Sciatic nerve (tissue), 2 donors: Measurements from ENCODE around the gene SOCS3. TPM values are rescaled to one million over a fixed set of nuclear protein-coding genes. Genes with fewer than 3 reads are reported as not detected.
"Not testable (repeated sequence)": the region's sequence is repeated elsewhere in the genome, so short reads cannot be mapped to it uniquely, and the experiment has no call there.

Experiments
- ATAC-seq: fragments of 200-7000 bp; cut with Tn5 transposase; one replicate; pipeline ENCODE4 v1.9.1; 2020; ENCODE audit warnings: mild to moderate bottlenecking, moderate library complexity
- DNase-seq: peaks from one replicate; pipeline ENCODE4 v3.0.0-alpha.2; 2020; ENCODE audit warnings: low spot score
- intact Hi-C: fragments of 100-400 bp; cut with DNase I; formaldehyde crosslinking; loops from one replicate; pipeline ENCODE4 v1.14.2; 2022
- total RNA-seq: library from RNA; stranded (reverse); fragmentation: NEBNext Ultra II Directional; extraction: Animal tissue kit (Norgen Biotek cat#: 25700); gene quantifications from one replicate; pipeline ENCODE4 v1.2.1, GENCODE V29; 2021
- donor health status: DM: no; HTN: no; CAD: no.
- donor health status: DM: no; HTN: no; CAD: no.

Gene SOCS3
- total RNA-seq, 1 donor from 2014 or later: 144 TPM

DNA sequence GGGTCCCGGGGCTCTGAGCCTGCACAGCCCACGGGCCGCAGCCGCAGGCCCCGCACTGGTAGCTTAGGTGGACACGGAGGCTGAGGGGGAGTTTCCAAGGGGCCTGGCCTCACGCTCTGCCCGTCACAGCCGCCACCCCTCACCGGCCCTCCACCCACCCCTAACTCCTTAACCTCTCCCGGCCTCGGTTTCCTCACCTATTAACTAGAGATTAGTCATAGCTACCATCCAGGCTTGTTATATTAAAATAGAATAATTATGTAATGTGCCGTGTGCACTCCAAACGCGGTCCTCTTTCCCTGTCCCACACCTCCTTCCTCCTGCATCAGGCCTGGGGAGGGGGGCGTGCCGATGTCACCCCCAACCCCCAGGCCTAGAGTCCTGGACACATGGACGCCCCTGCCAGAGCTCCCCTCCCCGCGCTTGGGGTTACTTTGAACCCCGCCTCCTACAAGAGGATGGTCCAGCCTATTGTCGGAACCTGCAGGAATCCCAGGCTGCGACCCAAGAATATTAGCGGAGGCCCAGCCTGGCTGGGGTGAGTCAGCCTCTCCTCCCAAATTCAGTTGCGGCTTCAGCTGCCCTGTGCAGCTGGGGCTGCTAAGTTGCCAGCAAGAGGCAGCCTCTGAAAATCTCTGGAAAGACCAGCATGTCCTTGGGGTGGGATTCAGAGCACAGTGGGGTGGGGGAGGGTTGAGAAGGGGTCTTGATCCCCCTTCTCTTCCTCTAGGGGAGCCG, 17.3 kb downstream of the SOCS3 start:
- no peak for DNase-seq
- intact Hi-C loops: no loop called here
- peak; percentile 78 for ATAC-seq

DNA sequence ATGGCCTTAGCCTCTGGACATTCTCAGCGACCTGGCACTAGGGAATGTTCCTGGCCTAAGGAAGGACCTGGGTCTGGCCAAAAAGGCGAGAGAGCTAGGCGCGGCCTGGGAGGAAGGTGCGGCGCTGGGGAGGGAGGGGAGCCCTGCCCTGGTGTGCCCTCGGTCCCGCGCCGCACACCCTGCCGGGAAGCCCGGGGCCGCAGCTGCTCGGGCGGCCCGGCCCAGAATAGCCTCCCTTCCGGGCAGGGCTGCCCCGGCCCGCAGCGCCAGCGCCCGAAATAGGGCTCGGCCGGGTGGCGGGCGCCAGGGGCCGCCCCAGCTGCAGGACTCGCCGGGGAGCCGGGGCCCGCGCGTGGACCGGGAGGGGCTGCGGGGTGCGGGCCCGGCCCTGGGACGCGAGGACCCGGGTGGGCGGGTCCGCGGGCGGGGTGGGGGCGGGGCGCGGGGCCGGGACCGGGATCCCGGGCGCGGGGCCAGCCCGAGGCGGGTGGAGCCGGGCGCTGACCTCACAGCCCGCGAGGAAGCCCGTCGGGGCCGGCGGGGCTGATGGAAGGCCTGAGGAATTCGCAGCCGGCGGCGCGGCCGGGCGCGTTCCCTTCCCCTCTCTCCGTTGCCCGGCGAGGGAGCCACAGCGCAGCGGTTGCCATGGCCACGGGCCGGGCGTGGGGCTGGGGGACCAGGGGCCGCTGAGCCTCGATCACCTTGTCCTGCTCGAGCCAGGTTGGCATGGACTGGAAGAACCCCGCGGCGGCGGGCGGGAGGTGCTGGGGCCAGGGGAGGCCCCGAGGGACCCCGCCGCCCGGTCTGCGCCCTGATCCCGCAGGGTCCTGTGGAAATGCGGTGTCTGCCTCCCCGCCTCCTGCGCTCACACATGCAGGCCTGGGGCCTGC, 18.1 kb downstream of the SOCS3 start:
- peak; percentile 87 for DNase-seq
- intact Hi-C loops: no loop called here
- ATAC-seq: peak; percentile 76

DNA sequence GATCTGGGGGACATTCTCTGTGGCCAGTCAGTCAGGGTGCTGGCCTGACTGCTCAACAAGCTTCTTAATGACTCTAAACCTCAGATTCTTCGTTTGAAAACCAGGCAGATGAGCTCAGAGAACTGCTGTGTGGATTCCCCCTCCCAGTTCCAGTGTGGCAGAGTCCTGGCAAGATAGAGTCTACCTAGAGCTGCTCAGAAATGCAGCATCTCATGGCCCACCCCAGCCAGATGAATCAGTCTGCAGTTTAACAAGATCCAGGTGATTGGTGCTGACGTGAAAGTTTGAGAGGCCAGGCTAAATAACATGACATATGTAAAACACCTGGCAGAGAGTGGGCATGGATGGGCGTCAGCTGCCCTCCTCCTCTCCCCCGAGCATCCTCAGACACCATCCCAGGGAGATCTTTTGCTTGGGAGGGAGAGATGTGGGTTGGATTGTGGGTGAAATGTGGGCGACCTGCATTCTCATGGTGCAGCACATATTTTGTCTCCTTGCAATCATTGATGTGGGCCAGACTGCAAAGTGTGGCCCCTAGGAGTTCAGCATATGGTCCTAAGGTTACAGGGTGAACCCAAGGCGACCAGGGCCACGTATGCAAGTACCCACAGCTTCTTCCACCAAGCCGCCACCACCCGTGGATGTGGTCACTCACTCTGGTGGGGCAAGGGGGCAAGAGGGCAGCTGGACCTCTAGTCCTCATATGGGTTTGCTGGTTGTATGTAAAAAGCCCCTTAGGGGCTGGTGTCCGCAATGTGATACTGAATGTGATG, 19.5 kb downstream of the SOCS3 start:
- no peak for ATAC-seq

DNA sequence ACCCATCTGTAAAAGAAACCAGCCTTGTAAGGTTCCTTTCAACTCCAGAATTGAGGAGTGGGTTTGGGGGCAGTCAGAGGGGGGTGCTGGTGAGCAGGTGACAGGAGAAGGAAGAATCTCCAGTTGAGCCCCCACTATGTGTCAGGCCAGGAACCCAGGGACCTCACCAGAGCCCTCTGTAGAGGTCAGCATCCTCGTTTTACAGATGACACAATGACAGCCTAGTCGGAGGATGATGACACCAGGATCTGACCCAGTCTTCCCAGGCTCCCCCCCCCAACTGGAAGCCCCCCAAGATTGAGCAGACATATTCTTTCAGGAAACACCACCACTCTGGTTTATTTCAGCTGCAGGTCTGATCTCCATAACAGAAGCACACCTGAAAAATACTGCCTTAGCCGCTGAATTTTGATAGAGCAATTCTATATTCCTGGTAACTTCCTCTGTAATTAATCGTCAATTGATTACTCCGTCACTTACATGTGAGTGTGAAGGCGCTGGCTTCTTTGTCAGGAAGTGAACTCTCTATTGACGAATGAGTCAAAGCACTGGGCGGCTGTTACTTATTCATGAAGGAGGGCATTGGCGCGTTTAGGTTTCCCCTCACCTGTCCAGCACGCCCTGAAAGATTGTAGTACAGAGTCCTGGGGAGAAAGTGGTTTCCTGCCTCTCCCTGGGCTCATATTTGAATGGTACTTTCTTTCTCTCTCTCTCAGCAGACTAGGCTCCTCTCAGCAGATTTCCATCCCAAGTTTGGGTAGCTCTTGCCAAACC, 21.2 kb downstream of the SOCS3 start:
- ATAC-seq: no peak
- no peak for DNase-seq
- intact Hi-C loops: no loop called here

More for the DNA sequence above, 19.5 kb downstream of the SOCS3 start:
- intact Hi-C loops: no loop called here
- DNase-seq: no peak

DNA sequence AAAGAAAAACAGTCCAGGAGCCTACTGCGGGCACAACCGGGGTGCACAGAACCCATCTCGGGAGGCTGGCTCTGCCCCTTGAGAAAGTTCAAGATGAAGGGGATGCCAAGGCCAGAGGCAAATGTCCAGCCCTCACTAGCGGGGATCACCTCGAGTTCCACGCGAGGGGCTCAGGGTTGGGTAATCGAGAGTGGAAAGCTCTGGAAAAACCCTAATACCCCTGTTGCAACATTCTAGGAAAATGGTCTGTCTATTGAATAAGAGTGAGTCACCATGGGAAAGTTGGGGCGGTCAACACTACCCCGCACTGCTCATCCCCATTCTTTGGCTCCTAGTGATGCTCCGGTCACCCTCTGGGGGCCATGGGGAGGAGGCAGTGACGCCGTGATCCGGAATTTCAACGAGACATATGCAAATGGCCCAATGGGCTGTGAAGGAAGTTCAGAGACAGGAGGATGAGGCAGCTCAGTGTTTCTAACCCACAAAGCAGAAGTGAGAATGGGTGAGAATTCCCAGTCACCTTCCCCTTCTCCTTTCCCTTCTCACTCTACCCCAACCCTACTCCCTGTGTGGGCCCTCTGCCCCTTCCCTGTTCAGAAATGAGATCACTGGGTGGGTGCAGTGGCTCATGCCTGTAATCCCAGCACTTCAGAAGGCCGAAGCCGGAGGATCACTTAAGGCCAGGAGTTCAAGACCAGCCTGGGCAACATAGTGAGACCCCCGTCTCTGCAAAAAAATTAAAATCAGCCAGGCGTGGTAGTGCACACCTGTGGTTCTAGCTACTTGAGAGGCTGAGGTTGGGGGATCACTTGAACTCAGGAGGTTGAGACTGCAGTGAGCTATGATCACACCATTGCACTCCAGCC, 22.4 kb downstream of the SOCS3 start:
- DNase-seq (no peak), ATAC-seq (no peak)
- intact Hi-C loops: no loop called here

DNA sequence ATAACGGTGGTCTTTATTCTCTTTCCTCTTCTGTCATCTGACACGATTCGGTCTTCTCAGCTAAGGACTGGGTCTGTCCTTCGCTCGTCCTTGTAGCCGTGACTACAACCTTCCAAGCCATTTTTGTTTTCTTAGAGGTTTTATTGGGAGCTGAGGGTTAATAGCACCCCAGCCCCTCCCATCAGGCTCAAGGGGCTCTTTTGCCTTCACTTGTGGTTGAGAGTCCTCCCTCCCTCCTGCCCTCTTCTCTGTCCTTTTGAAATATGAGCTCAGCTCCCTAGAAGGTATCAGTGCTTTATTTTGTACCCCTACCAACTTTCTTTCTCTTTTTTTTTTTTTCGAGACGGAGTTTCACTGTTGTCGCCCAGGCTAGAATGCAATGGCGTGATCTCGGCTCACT, 24.7 kb downstream of the SOCS3 start:
- ATAC-seq (no peak), DNase-seq (no peak)
- intact Hi-C loops: no loop called here

DNA sequence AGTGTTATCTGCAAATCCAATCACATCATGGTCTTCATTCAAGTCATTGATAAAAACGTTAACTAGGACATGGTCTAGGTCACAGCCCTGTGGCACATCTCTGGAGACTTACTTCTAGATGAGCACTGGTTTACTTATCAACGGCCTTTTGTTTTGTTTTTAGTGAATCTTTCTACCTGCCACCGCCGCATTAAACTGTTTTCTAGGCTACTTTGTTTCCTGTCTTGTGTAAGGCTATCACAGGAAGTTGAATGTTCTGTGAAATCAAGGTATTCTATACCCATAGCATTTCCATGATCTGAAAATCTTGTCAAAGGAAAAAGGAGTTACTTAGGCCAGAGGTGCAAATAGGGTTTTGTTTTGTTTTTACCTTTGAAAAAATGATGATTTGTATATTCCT, 26.9 kb downstream of the SOCS3 start:
- ATAC-seq (no peak), DNase-seq (no peak)
- intact Hi-C loops: no loop called here

DNA sequence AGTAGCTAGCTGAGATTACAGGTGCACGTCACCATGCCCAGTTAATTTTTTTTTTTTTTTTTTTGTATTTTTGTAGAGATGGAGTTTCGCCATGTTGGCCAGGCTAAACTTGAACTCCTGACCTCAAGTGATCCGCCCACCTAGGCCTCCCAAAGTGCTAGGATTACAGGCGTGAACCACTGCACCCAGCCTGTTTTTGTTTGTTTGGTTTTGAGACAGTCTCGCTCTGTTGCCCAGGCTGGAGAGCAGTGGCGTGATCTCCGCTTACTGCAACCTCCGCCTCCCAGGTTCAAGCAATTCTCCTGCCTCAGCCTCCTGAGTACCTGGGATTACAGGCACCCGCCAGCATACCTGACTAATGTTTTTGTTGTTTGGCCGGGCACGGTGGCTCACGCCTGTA, 28.5 kb downstream of the SOCS3 start:
- ATAC-seq, DNase-seq, intact Hi-C loops: not testable (repeated sequence)

DNA sequence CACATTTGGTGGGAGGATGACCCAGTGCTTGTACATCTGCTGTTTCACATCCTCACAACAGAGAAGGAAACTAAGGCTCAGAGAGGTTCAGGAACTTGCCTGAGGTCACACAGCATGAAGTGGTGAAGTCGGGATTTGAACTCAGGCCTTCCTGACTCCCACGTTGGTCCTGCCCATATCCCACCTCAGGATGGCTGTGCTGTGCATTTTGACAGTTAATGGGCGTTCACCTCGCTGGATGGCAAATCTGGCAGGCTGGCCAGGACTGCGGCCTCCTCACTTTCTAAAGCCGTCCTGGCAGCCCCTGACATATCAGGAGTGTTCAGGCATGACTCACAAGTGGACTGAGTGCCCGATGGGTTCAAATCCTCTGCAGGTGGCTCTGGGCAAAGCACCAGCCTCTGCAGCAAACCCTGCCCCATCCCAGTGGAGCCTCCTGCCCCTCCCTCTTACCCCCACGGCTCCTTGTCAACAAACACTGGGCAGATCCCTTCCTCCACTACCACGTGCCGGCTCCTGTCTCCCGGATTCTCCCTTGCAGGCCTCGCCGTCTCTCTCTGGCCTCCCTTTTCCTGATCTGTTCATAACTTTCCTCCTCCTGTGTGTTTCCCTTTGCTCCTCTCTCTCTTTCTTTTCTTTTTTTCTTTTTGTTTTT, 29.2 kb downstream of the SOCS3 start:
- intact Hi-C loops: no loop called here

DNA sequence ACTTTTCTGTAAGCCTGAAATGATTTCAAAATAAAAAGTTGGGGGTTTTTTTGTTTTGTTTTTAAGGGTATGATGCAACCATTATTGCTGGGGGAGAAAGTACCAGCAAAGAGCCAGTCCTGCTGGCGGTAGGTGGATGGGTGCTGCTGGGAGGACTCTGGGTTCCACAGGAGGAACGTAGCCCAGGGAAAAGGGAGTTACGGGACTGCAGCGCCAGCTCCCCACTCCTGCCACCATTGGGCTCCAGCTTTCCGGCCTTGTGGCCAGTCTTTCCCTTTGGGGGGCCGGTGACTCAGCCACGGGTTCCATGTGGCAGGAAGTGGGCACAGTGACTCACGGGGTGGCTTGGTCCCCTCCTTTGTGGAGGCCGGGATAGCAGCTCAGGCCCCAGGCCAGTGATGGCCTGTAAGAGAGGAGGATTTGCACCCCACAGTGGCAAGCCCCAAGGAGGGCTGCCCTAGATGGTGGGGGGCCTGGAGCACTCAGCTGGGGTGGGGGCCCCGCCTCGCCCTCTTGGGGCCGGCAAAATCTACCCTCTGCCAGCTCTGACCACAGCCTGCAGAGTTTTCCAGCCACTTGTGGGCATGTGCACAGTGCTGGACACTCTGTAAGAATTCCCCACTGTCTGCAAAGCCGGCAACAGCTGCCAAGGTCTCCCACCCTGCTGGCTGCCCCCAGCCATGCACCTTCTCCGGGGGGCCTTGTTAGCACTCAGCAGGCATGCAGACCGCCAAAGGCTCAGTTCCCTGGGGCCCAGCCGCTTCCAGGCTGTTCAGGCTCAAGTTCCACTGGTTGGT, 30.4 kb downstream of the SOCS3 start:
- intact Hi-C loops: no loop called here
- DNase-seq (no peak), ATAC-seq (peak; percentile 6)

More for the DNA sequence above, 29.2 kb downstream of the SOCS3 start:
- ATAC-seq: peak; percentile 55
- no peak for DNase-seq

DNA sequence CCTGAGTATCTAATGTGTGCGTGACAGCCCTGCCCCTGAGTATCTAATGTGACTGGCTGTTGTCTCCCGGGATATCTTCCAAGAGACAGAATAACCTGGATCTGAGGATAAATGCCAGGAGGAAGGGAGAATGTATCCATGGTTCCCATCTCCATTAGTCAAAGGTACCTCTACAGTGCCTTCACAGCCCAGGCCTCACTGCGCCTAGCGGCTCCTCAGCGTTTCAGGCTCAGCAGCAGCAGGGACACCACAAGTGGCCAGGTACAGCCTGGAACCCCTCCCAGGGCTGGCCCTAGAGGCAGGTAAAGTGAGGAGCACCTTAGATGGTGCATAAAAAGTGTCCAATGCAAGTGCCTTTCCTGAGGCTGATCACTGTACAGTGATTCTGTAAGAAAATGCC, 32.0 kb downstream of the SOCS3 start:
- ATAC-seq: no peak
- intact Hi-C loops: no loop called here
- no peak for DNase-seq

DNA sequence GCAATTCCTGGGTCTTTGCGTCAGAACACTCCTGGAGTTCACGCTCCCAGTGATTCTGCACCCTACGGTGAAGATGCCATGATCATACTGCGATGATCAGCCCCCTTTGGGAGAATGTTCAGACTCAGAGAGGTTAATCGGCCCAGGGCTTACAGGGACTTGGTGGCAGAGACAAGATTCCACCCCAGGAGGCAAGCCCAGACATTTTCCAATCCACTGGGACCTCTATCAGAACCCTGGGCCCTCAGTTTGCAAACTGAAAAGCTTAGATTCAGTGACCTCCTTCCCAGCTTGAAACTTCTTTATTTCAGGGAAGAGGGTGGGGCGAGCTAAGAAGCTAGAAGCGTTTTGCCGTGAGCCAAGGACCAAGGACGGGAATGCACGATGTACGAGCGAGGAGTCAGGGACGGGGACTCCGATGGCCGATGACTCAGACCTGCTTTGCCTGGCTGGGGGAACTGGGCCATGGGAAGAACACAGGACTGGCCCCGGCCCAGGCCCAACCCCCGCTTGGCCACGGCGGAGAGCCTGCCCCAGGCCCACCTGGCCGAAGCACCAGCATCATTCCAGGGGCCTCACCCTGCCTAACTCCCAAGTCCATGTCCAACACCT, 34.7 kb downstream of the SOCS3 start:
- no peak for DNase-seq
- ATAC-seq: peak; percentile 21
- intact Hi-C loops: no loop called here

DNA sequence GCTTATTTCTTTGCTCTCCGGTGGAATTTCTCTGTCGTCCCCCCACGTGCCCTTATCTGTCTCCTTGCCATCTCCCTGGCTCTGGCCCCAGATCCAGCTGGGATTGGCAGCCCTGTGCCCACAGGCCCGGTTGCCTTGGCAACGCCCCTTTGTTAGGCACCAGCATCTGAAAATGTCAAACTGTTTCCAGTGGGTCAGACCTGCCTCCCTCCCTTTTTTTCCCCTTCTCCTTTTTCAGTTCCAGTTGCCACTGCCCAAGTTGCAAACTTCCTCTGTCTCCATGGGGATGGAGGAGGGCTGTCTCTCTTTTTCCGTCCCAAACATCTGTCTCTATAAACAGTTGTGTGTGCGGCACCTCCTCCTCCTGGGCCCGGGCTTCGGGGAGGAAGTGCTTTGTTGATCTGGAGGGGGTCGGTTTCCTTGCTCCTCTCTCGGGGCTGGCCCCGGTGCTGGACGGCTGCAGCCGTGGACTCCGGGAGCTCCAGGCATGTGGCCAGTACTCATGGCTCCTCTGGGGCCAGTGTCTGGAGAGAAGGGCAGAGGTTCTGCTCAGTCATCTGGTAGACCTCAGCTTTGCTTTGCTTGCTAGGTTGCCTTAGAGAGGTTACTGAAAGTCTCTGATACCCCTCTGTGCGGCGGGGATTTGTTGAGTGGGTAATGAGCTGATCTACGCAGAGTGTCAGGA, 35.3 kb downstream of the SOCS3 start:
- peak; percentile 90 for DNase-seq
- intact Hi-C loops: no loop called here
- ATAC-seq: peak; percentile 91

DNA sequence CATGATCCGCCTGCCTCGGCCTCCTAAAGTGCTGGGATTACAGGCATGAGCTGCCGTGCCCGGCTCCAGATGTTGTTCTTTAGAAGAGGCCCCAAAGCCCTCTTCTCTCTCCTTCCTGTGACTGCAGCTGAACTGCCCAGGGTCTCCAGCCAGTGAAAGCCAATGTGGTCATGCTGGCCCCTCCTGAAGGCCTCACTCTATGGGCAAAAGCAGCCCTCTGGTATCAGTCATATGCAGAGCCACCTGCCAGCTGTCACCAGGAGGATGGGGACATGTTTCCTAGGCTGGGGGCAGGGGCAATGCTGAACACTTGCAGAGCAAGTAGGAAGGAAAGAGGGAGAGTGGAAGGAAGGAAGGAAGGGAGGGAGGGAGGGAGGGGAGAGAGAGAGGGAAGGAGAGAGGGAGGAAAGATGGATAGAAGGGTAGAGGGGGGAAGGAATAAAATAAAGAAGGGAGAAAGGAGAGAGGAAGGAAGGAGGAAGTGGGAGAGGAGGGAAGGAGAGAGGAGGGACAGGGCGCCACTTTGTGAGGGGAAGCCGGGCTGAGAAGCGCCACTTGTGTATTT, 36.0 kb downstream of the SOCS3 start:
- ATAC-seq (no peak), DNase-seq (no peak)
- intact Hi-C loops: no loop called here

DNA sequence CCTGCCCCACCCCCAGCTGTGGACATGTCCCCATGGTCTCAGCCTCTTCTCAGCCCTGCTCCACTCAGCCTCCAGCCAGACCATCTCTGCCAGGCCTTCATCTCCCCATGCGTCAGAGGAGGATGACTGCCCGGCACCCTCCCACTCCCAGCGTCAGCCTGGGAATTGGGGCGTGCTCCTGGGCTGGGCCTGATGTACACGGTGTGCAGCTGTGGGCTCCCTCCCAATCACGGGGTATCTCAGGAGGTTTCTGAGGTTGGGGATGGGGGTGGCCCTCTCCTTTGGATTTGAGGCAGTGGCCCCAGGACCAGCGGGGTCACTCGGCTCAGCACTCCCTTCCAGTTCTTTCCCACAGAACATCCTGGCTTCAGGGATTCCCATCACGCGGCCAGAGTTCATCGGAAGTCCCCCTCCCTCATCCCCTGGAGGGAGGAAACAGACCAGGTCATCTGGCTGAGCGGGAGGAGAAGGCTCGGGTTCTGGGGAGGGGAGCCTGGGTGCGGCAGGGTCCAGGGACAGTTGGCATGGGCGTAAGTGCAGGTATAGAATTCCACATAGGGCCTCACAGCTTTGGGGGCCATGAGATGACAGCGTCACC, 36.9 kb downstream of the SOCS3 start:
- ATAC-seq: peak; percentile 77
- intact Hi-C loops: no loop called here
- peak; percentile 83 for DNase-seq
